Measurements from ENCODE around the gene GDF15.

DNA sequence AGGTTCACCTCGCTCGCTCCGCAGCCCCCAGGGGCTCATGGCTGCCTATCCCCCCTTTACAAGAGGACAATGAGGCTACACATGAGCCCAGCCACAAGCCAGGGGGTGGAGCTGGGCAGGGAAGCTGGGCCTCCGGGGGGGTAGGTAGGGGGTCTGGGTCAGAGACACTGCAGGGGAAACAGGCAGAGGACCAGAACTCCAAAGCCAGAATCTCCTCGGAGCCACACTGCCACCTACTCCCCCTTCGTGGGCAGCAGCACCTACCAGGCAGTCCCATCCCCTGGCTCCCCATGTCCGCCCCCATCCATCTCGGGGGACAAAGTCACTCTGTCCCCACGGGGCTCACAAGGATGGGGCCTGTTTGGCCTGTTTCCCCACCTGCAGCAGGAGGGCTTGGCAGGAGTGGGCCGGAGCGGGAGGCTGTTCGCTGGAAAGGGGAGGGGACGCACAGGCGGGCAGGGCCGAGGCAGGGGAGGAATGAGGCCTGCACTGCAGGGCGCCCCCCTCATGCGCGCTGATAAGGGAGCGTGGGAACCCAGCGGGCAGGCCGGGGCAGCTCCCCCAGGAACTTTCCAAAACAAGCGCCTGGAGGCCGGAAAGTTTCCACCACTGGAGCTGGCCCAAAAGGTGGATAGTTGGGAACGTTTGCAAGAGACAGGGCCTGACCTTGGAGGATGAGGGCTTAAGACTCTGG is 52.5 kb downstream of the GDF15 start:
- TF ChIP-seq CTCF (IDR thresholded peaks at IDR 0.05) (no peak), POLR2AphosphoS5 (IDR thresholded peaks at IDR 0.05; ENCODE audit: low read depth, low read length) (no peak), RAD21 (IDR thresholded peaks at IDR 0.05; ENCODE audit: low read length) (no peak), SMC3 (IDR thresholded peaks at IDR 0.05; ENCODE audit: low read depth, low read length) (no peak), GABPA (IDR thresholded peaks at IDR 0.05; ENCODE audit: low read depth) (no peak), SIN3A (IDR thresholded peaks at IDR 0.05; ENCODE audit: borderline replicate concordance, low read depth, low read length) (no peak), TAF1 (IDR thresholded peaks at IDR 0.05; ENCODE audit: borderline replicate concordance, low read depth, low read length) (no peak)
